ENCODE results near the gene PRAC1.

- TF ChIP-seq CTCF (conservative IDR thresholded peaks at IDR 0.05 in 1 of 2, IDR thresholded peaks at IDR 0.05 in 1 of 2; ENCODE audit: extremely low read depth in 1 of 2, insufficient read depth in 1 of 2, low read depth in 1 of 2, low read length in 2 of 2) (no peak), EZH2 (IDR thresholded peaks at IDR 0.05; ENCODE audit: borderline replicate concordance, low read length) (no peak)
Measured at GRCh38 chr17:48693178-48693577, 29.1 kb downstream of the PRAC1 start.
